CD14-positive monocyte (primary cell): ENCODE measurements around the gene AP4M1. TPM values are rescaled to one million over a fixed set of nuclear protein-coding genes. Genes with fewer than 3 reads are reported as not detected.

ENCODE experiments used
- DNase-seq, 3 donors: peaks; one replicate each; pipeline ENCODE4 v3.0.0-alpha.2; 2011 to 2022
- H2AFZ ChIP-seq: 2 replicates; pipeline ENCODE4 v1.6.0; 2012; ENCODE audit warnings: mild to moderate bottlenecking, low read depth, low read length, inconsistent platforms; ENCODE audit not compliant: insufficient read depth, poor library complexity, severe bottlenecking
- H3K27ac ChIP-seq, 2 donors: 1 replicate in 1 of 2; 2 replicates in 1 of 2; pipeline ENCODE4 v1.5.1; 2012 to 2013; ENCODE audit warnings: low read length in 2 of 2, control low read depth in 1 of 2, inconsistent platforms in 1 of 2, low read depth in 1 of 2, mild to moderate bottlenecking in 1 of 2
- H3K27me3 ChIP-seq, 2 donors: one replicate each; pipeline versions ENCODE4 v1.6.0 to v1.6.1; 2011 to 2013; ENCODE audit warnings: low read length in 2 of 2; ENCODE audit not compliant: control insufficient read depth in 2 of 2, insufficient read depth in 2 of 2
- H3K36me3 ChIP-seq, 2 donors: replicated peaks in 1 of 2; 1 replicate in 1 of 2; 2 replicates in 1 of 2; pipeline versions ENCODE4 v1.5.1 to v1.6.1; 2012 to 2013; ENCODE audit warnings: low read length in 2 of 2, control low read depth in 1 of 2, inconsistent platforms in 1 of 2, mild to moderate bottlenecking in 1 of 2; ENCODE audit not compliant: insufficient read depth in 2 of 2, control insufficient read depth in 1 of 2
- H3K4me1 ChIP-seq, 2 donors: 1 replicate in 1 of 2; 2 replicates in 1 of 2; pipeline versions ENCODE4 v1.5.1 to v1.6.1; 2012 to 2013; ENCODE audit warnings: low read length in 2 of 2, control low read depth in 1 of 2, inconsistent platforms in 1 of 2, mild to moderate bottlenecking in 1 of 2, moderate library complexity in 1 of 2; ENCODE audit not compliant: insufficient read depth in 2 of 2, control insufficient read depth in 1 of 2
- H3K4me2 ChIP-seq: replicated peaks from 2 replicates; pipeline ENCODE3; 2012; ENCODE audit warnings: low read length, moderate library complexity, mild to moderate bottlenecking; ENCODE audit not compliant: poor library complexity, severe bottlenecking; ENCODE audit errors: extremely low read depth
- H3K4me3 ChIP-seq, 3 experiments: fragments of 200-600 bp in 1 of 3; sonication (generic) in 1 of 3; replicated peaks in 1 of 3; 1 replicate in 2 of 3; 2 replicates in 1 of 3; pipeline ENCODE4 v1.5.1; 2011 to 2013; ENCODE audit warnings: low read length in 3 of 3, mild to moderate bottlenecking in 3 of 3, control low read depth in 2 of 3, low read depth in 2 of 3, inconsistent platforms in 1 of 3, moderate library complexity in 1 of 3
- H3K79me2 ChIP-seq: 2 replicates; pipeline ENCODE4 v1.6.0; 2012; ENCODE audit warnings: mild to moderate bottlenecking, control low read depth, inconsistent platforms, low read length, moderate library complexity; ENCODE audit not compliant: insufficient read depth
- H3K9ac ChIP-seq: 2 replicates; pipeline ENCODE4 v1.6.0; 2017; ENCODE audit warnings: low read length, mild to moderate bottlenecking; ENCODE audit not compliant: insufficient read depth, poor library complexity, severe bottlenecking
- H3K9me3 ChIP-seq, 2 donors: replicated peaks in 1 of 2; 1 replicate in 1 of 2; 2 replicates in 1 of 2; pipeline versions ENCODE4 v1.5.1 to v1.6.1; 2012 to 2013; ENCODE audit warnings: low read length in 2 of 2, control low read depth in 1 of 2; ENCODE audit not compliant: control insufficient read depth in 1 of 2, insufficient read depth in 1 of 2
- H4K20me1 ChIP-seq: 2 replicates; pipeline ENCODE4 v1.6.0; 2012; ENCODE audit warnings: mild to moderate bottlenecking, low read length, control low read depth, moderate library complexity; ENCODE audit not compliant: insufficient read depth
- H3K27ac Mint-ChIP-seq, 7 donors: one replicate each; pipeline ENCODE4 v1.8.0; 2020; ENCODE audit warnings: mild to moderate bottlenecking in 7 of 7, mixed read lengths in 7 of 7, moderate library complexity in 6 of 7, inconsistent platforms in 2 of 7
- H3K27me3 Mint-ChIP-seq, 3 donors: one replicate each; pipeline ENCODE4 v1.8.0; 2021 to 2022; ENCODE audit warnings: low read depth in 3 of 3, mild to moderate bottlenecking in 3 of 3, mixed read lengths in 3 of 3, moderate library complexity in 3 of 3, inconsistent platforms in 1 of 3
- H3K36me3 Mint-ChIP-seq, 2 donors: one replicate each; pipeline ENCODE4 v1.8.0; 2020; ENCODE audit warnings: mixed read lengths in 2 of 2, inconsistent platforms in 1 of 2, mild to moderate bottlenecking in 1 of 2
- H3K4me1 Mint-ChIP-seq: one replicate; pipeline ENCODE4 v1.8.0; 2020; ENCODE audit warnings: mild to moderate bottlenecking, mixed read lengths
- H3K4me3 Mint-ChIP-seq, 2 donors: one replicate each; pipeline ENCODE4 v1.8.0; 2020; ENCODE audit warnings: mild to moderate bottlenecking in 2 of 2, mixed read lengths in 2 of 2, moderate library complexity in 1 of 2
- H3K9me3 Mint-ChIP-seq, 7 donors: one replicate each; pipeline ENCODE4 v1.8.0; 2020 to 2022; ENCODE audit warnings: mixed read lengths in 7 of 7, mild to moderate bottlenecking in 6 of 7, moderate library complexity in 6 of 7, inconsistent platforms in 2 of 7
- CTCF ChIP-seq: fragments of 200-600 bp; IDR thresholded peaks from one replicate; pipeline ENCODE4 v1.8.0; 2022; ENCODE audit warnings: antibody characterized with exemption, mild to moderate bottlenecking
- WGBS: methylation state at CpG from one replicate; pipeline ENCODE4 v1.1.5; 2013; ENCODE audit warnings: missing lambda C conversion rate; ENCODE audit not compliant: insufficient coverage; 5-methylcytosine and 5-hydroxymethylcytosine counted together
- intact Hi-C, 2 donors: fragments of 100-400 bp; cut with micrococcal nuclease; formaldehyde crosslinking; loops; one replicate each; pipeline versions ENCODE4 v1.15.0 to v1.15.1; 2023
- polyA plus RNA-seq, 3 donors: library from polyadenylated mRNA; depleted of rRNA in 1 of 3; unstranded in 2 of 3; stranded (reverse) in 1 of 3; fragments of 300-500 nt in 2 of 3; fragments of >200 nt in 1 of 3; fragmentation: Illumina TruSeq in 2 of 3; gene quantifications; 1 replicate in 2 of 3; 2 replicates in 1 of 3; pipeline ENCODE4 v1.2.3, GENCODE V29; 2012 to 2021

Gene AP4M1
- polyA plus RNA-seq, 3 donors = 10.5 to 13.1 (median 12.6) TPM

GRCh38 chr7:100109521-100110163 is 8.2 kb downstream of the AP4M1 start:
- Histone ChIP-seq H3K9ac (no peak overlapping the region), H3K4me3 (no peak overlapping the region), H2AFZ (no peak overlapping the region), H3K9me3 (no peaks in the 10 kb centered on the region), H3K4me1 (no peaks in the 10 kb centered on the region), H3K36me3 (peaks cover 72 to 92% of the 10 kb centered on the region in 2 donors), H3K27me3 (no peaks in the 10 kb centered on the region), H4K20me1 (no peaks in the 10 kb centered on the region), H3K79me2 (no peaks in the 10 kb centered on the region), H3K27ac (no peak overlapping the region), H3K4me2 (no peak overlapping the region)
- intact Hi-C loops = no loop called here
- DNase-seq = no peak
- H3K4me3 Mint-ChIP-seq = no peak overlapping the region
- H3K4me1 Mint-ChIP-seq = peaks cover 8% of the 10 kb centered on the region
- peaks cover 60 to 96% of the 10 kb centered on the region in 2 donors for H3K36me3 Mint-ChIP-seq
- 96% methylated on average over 9 of the region's 12 CpGs for WGBS
- peak overlapping the region in 1 of 7 donors; percentile 3 for H3K27ac Mint-ChIP-seq
- no peak for TF ChIP-seq CTCF
- no peaks in the 10 kb centered on the region for H3K9me3 Mint-ChIP-seq
- H3K27me3 Mint-ChIP-seq = no peaks in the 10 kb centered on the region

GRCh38 chr7:100111156-100111555 is 9.7 kb downstream of the AP4M1 start:
- H3K27ac ChIP-seq = no peak overlapping the region
- H3K9me3 ChIP-seq = no peaks in the 10 kb centered on the region
- H3K79me2 ChIP-seq = no peaks in the 10 kb centered on the region
- Mint-ChIP-seq H3K36me3 (peaks cover 52 to 90% of the 10 kb centered on the region in 2 donors), H3K4me3 (no peak overlapping the region), H3K27me3 (no peaks in the 10 kb centered on the region), H3K4me1 (peaks cover 8% of the 10 kb centered on the region), H3K27ac (peak overlapping the region in 1 of 7 donors; percentile 68), H3K9me3 (no peaks in the 10 kb centered on the region)
- H3K4me1 ChIP-seq = no peaks in the 10 kb centered on the region
- H2AFZ ChIP-seq = no peak overlapping the region
- intact Hi-C loops = no loop called here
- H3K4me2 ChIP-seq = no peak overlapping the region
- H3K4me3 ChIP-seq = no peak overlapping the region
- TF ChIP-seq CTCF = no peak
- no peak overlapping the region for H3K9ac ChIP-seq
- H4K20me1 ChIP-seq = no peaks in the 10 kb centered on the region
- H3K27me3 ChIP-seq = no peaks in the 10 kb centered on the region
- H3K36me3 ChIP-seq = peaks cover 58 to 77% of the 10 kb centered on the region in 2 donors
- 96% methylated on average over 6 of the region's 7 CpGs for WGBS
- no peak for DNase-seq
